WTC11 (cell line): Measurements from ENCODE around the gene WWOX. TPM values are rescaled to one million over a fixed set of nuclear protein-coding genes. Genes with fewer than 3 reads are reported as not detected.

ENCODE experiments used
- ATAC-seq: fragments of 200-7000 bp; cut with Tn5 transposase; 2 replicates; pipeline ENCODE4 v1.10.0; 2021; ENCODE audit warnings: mild to moderate bottlenecking, moderate library complexity
- CTCF ChIA-PET: fragments of 300-600 bp; sonication (Branson Sonifier 250); formaldehyde crosslinking; loops from one replicate; lab custom pipeline; 2021; ENCODE audit warnings: antibody characterized with exemption; lab: Charles Lee
- POLR2A ChIA-PET: fragments of 350-600 bp; sonication (Branson Sonifier 250); formaldehyde crosslinking; loops from one replicate; lab custom pipeline; 2021; ENCODE audit warnings: antibody characterized with exemption; lab: Charles Lee
- DNase-seq: peaks from one replicate; pipeline ENCODE4 v3.0.0; 2021; ENCODE audit warnings: low spot score
- H3K27ac Mint-ChIP-seq: 2 replicates; pipeline ENCODE4 v1.8.0; 2021; ENCODE audit warnings: mixed read lengths
- H3K27me3 Mint-ChIP-seq: 2 replicates; pipeline ENCODE4 v1.8.0; 2021; ENCODE audit warnings: low read depth, mild to moderate bottlenecking, moderate library complexity, mixed read lengths
- H3K36me3 Mint-ChIP-seq: 2 replicates; pipeline ENCODE4 v1.8.0; 2021; ENCODE audit warnings: mixed read lengths
- H3K4me1 Mint-ChIP-seq: 2 replicates; pipeline ENCODE4 v1.8.0; 2022; ENCODE audit warnings: mixed read lengths
- H3K4me3 Mint-ChIP-seq: 2 replicates; pipeline ENCODE4 v1.8.0; 2021; ENCODE audit warnings: mild to moderate bottlenecking, moderate library complexity, mixed read lengths
- H3K9me3 Mint-ChIP-seq: 2 replicates; pipeline ENCODE4 v1.8.0; 2021; ENCODE audit warnings: mixed read lengths
- ATF1 ChIP-seq: sonication (generic); formaldehyde crosslinking; IDR thresholded peaks from 2 replicates; pipeline ENCODE4 v1.8.1; 2023; ENCODE audit warnings: mild to moderate bottlenecking, moderate library complexity, missing genetic modification reagents
- ATF2 ChIP-seq: sonication (generic); formaldehyde crosslinking; IDR thresholded peaks from 2 replicates; pipeline ENCODE4 v1.8.1; 2022; ENCODE audit warnings: low read depth, missing genetic modification reagents, borderline replicate concordance
- ATF6 ChIP-seq: sonication (generic); formaldehyde crosslinking; IDR thresholded peaks from 2 replicates; pipeline ENCODE4 v1.8.1; 2023; ENCODE audit warnings: mild to moderate bottlenecking, missing genetic modification reagents
- E2F1 ChIP-seq: sonication (generic); formaldehyde crosslinking; IDR thresholded peaks from 2 replicates; pipeline ENCODE4 v1.8.0; 2022; ENCODE audit warnings: mild to moderate bottlenecking, missing genetic modification reagents
- E2F5 ChIP-seq: sonication (generic); formaldehyde crosslinking; IDR thresholded peaks from 2 replicates; pipeline ENCODE4 v1.8.1; 2022; ENCODE audit warnings: mild to moderate bottlenecking, moderate library complexity, missing genetic modification reagents
- EMX1 ChIP-seq: fragments of 250-450 bp; sonication (Bioruptor Pico); IDR thresholded peaks from 2 replicates; pipeline ENCODE4 v1.8.0; 2021; ENCODE audit warnings: mild to moderate bottlenecking
- GRHL2 ChIP-seq: fragments of 250-450 bp; sonication (Bioruptor Pico); IDR thresholded peaks from 2 replicates; pipeline ENCODE4 v1.8.0; 2022; ENCODE audit warnings: mild to moderate bottlenecking, moderate library complexity; ENCODE audit not compliant: insufficient replicate concordance, severe bottlenecking
- JAZF1 ChIP-seq: fragments of 250-450 bp; sonication (Bioruptor Pico); IDR thresholded peaks from 2 replicates; pipeline ENCODE4 v1.9.0; 2021; ENCODE audit warnings: moderate library complexity, mild to moderate bottlenecking, inconsistent platforms
- KAT7 ChIP-seq: sonication (generic); formaldehyde crosslinking; IDR thresholded peaks from 2 replicates; pipeline ENCODE4 v1.8.1; 2023; ENCODE audit warnings: missing genetic modification reagents, mild to moderate bottlenecking, borderline replicate concordance
- MAX ChIP-seq: sonication (generic); formaldehyde crosslinking; IDR thresholded peaks from 2 replicates; pipeline ENCODE4 v1.8.0; 2022; ENCODE audit warnings: mild to moderate bottlenecking, missing genetic modification reagents
- MYBL2 ChIP-seq: sonication (generic); formaldehyde crosslinking; IDR thresholded peaks from 2 replicates; pipeline ENCODE4 v1.8.1; 2023; ENCODE audit warnings: mild to moderate bottlenecking, moderate library complexity, missing genetic modification reagents
- NFE2L1 ChIP-seq: sonication (generic); formaldehyde crosslinking; IDR thresholded peaks from 2 replicates; pipeline ENCODE4 v1.8.1; 2023; ENCODE audit warnings: missing genetic modification reagents
- NFYB ChIP-seq: sonication (generic); formaldehyde crosslinking; conservative IDR thresholded peaks from 2 replicates; pipeline ENCODE4 v1.8.0; 2022; ENCODE audit warnings: low read depth, missing genetic modification reagents
- NR1H2 ChIP-seq: sonication (generic); formaldehyde crosslinking; IDR thresholded peaks from 2 replicates; pipeline ENCODE4 v1.9.0; 2021; ENCODE audit warnings: mild to moderate bottlenecking, moderate library complexity, missing genetic modification reagents
- NR3C1 ChIP-seq: sonication (generic); formaldehyde crosslinking; conservative IDR thresholded peaks from 2 replicates; pipeline ENCODE4 v1.8.1; 2023; ENCODE audit warnings: low read depth, mild to moderate bottlenecking, missing genetic modification reagents
- PRRX2 ChIP-seq: fragments of 250-450 bp; sonication (Bioruptor Pico); IDR thresholded peaks from 2 replicates; pipeline ENCODE4 v1.8.0; 2021; ENCODE audit warnings: mild to moderate bottlenecking
- RORB ChIP-seq: fragments of 250-450 bp; sonication (Bioruptor Pico); IDR thresholded peaks from 2 replicates; pipeline ENCODE4 v1.9.0; 2021; ENCODE audit warnings: mild to moderate bottlenecking
- SMAD3 ChIP-seq: sonication (generic); formaldehyde crosslinking; IDR thresholded peaks from 2 replicates; pipeline ENCODE4 v1.8.0; 2022; ENCODE audit warnings: missing genetic modification reagents, mild to moderate bottlenecking, borderline replicate concordance
- TEAD1 ChIP-seq: sonication (generic); formaldehyde crosslinking; IDR thresholded peaks from 2 replicates; pipeline ENCODE4 v1.8.0; 2022; ENCODE audit warnings: mild to moderate bottlenecking, missing genetic modification reagents
- TP53 ChIP-seq: sonication (generic); formaldehyde crosslinking; IDR thresholded peaks from 2 replicates; pipeline ENCODE4 v1.8.1; 2023; ENCODE audit warnings: mild to moderate bottlenecking, missing genetic modification reagents
- ZNF219 ChIP-seq: sonication (generic); formaldehyde crosslinking; IDR thresholded peaks from 2 replicates; pipeline ENCODE4 v1.8.0; 2023; ENCODE audit warnings: missing genetic modification reagents, mild to moderate bottlenecking, borderline replicate concordance
- ZNF317 ChIP-seq: sonication (generic); formaldehyde crosslinking; IDR thresholded peaks from 2 replicates; pipeline ENCODE4 v1.8.1; 2023; ENCODE audit warnings: low read depth, mild to moderate bottlenecking, moderate library complexity, missing genetic modification reagents, borderline replicate concordance
- ZNF423 ChIP-seq: fragments of 250-450 bp; sonication (Bioruptor Pico); IDR thresholded peaks from 2 replicates; pipeline ENCODE4 v2.1.2; 2022; ENCODE audit warnings: mild to moderate bottlenecking, moderate library complexity
- total RNA-seq: library from RNA; stranded (reverse); gene quantifications from 3 replicates; pipeline ENCODE4 v1.2.3, GENCODE V29; 2021

WWOX gene
- total RNA-seq, 1 experiment from 2014 or later: 15.7 TPM

- no peaks in the 10 kb centered on the region for H3K27me3 Mint-ChIP-seq
- H3K27ac Mint-ChIP-seq: no peak overlapping the region
- ChIA-PET CTCF (no interaction called here), POLR2A (no interaction called here)
- DNase-seq (no peak), ATAC-seq (no peak)
- H3K4me1 Mint-ChIP-seq: peaks cover 49% of the 10 kb centered on the region
- no peaks in the 10 kb centered on the region for H3K9me3 Mint-ChIP-seq
- TF ChIP-seq TEAD1 (CRISPR knock-in tag): no peak
- no peak for TF ChIP-seq EMX1 (CRISPR knock-in tag)
- TF ChIP-seq E2F1 (CRISPR knock-in tag): no peak
- no peak for TF ChIP-seq MAX (CRISPR knock-in tag)
- no peak for TF ChIP-seq MYBL2
- TF ChIP-seq ZNF219 (CRISPR knock-in tag): no peak
- TF ChIP-seq NR3C1: no peak
- TF ChIP-seq RORB (CRISPR knock-in tag): no peak
- TF ChIP-seq ATF6 (CRISPR knock-in tag): no peak
- TF ChIP-seq PRRX2 (CRISPR knock-in tag): no peak
- no peak for TF ChIP-seq NR1H2 (CRISPR knock-in tag)
- no peak for TF ChIP-seq ATF1
- no peak for TF ChIP-seq GRHL2 (CRISPR knock-in tag)
- TF ChIP-seq ZNF423 (CRISPR knock-in tag): no peak
- H3K36me3 Mint-ChIP-seq: no peaks in the 10 kb centered on the region
- no peak overlapping the region for H3K4me3 Mint-ChIP-seq
Observed at GRCh38 chr16:79206889-79207288, 1107.4 kb downstream of the WWOX start.

GRCh38 chr16:79209308-79209707 is 1109.9 kb downstream of the WWOX start:
- no peak for ATAC-seq
- ChIA-PET POLR2A (no interaction called here), CTCF (no interaction called here)
- TF ChIP-seq TP53 (no peak), NFE2L1 (CRISPR knock-in tag) (no peak), ATF2 (no peak), JAZF1 (CRISPR knock-in tag) (no peak), KAT7 (no peak), GRHL2 (CRISPR knock-in tag) (no peak), ZNF317 (CRISPR knock-in tag) (no peak), NFYB (CRISPR knock-in tag) (no peak), SMAD3 (CRISPR knock-in tag) (no peak), E2F5 (no peak)
- Mint-ChIP-seq H3K27ac (no peak overlapping the region), H3K4me3 (no peak overlapping the region), H3K27me3 (no peaks in the 10 kb centered on the region), H3K36me3 (peaks cover 7% of the 10 kb centered on the region), H3K9me3 (peaks cover 9% of the 10 kb centered on the region), H3K4me1 (peaks cover 48% of the 10 kb centered on the region)
- no peak for DNase-seq
